Fibroblast of lung (primary cell): ENCODE measurements around the gene NT5DC4. TPM values are rescaled to one million over a fixed set of nuclear protein-coding genes. Genes with fewer than 3 reads are reported as not detected.

Experiments used
- DNase-seq, 2 donors: peaks; one replicate each; pipeline versions ENCODE4 v3.0.0 to v3.0.0-alpha.2; 2010; ENCODE audit warnings: low read depth in 2 of 2
- H2AFZ ChIP-seq: 2 replicates; pipeline ENCODE4 v1.5.1; 2012; ENCODE audit warnings: low read length, control low read depth, inconsistent platforms
- H3K27ac ChIP-seq: 2 replicates; pipeline ENCODE4 v1.5.1; 2011; ENCODE audit warnings: low read length, control low read depth; ENCODE audit not compliant: insufficient read depth
- H3K27me3 ChIP-seq: 2 replicates; pipeline ENCODE4 v1.5.1; 2011; ENCODE audit warnings: mild to moderate bottlenecking, low read length; ENCODE audit not compliant: control insufficient read depth, insufficient read depth
- H3K36me3 ChIP-seq: 2 replicates; pipeline ENCODE4 v1.5.1; 2011; ENCODE audit warnings: low read length; ENCODE audit not compliant: control insufficient read depth, insufficient read depth
- H3K4me1 ChIP-seq: 2 replicates; pipeline ENCODE4 v1.5.1; 2011; ENCODE audit warnings: low read length; ENCODE audit not compliant: control insufficient read depth, insufficient read depth; ENCODE audit errors: extremely low read depth
- H3K4me2 ChIP-seq: 2 replicates; pipeline ENCODE4 v1.5.1; 2011; ENCODE audit warnings: low read length, control low read depth; ENCODE audit not compliant: insufficient read depth; ENCODE audit errors: extremely low read depth
- H3K4me3 ChIP-seq, 4 experiments: fragments of 200-600 bp in 1 of 4; sonication (generic) in 1 of 4; replicated peaks in 1 of 4; 2 replicates each; pipeline ENCODE4 v1.5.1; 2011 to 2016; ENCODE audit warnings: low read length in 4 of 4, low read depth in 3 of 4, mild to moderate bottlenecking in 3 of 4, control low read depth in 2 of 4, inconsistent platforms in 1 of 4, mixed read lengths in 1 of 4; ENCODE audit not compliant: insufficient read depth in 1 of 4; ENCODE audit errors: control extremely low read depth in 1 of 4
- H3K79me2 ChIP-seq: 2 replicates; pipeline ENCODE4 v1.5.1; 2012; ENCODE audit warnings: mild to moderate bottlenecking, low read length, inconsistent platforms; ENCODE audit not compliant: control insufficient read depth, insufficient read depth
- H3K9ac ChIP-seq: 2 replicates; pipeline ENCODE4 v1.5.1; 2011; ENCODE audit warnings: mild to moderate bottlenecking, low read length, control low read depth; ENCODE audit not compliant: insufficient read depth
- H3K9me3 ChIP-seq: 2 replicates; pipeline ENCODE4 v1.5.1; 2012; ENCODE audit warnings: low read depth, low read length; ENCODE audit not compliant: control insufficient read depth, insufficient read depth
- H4K20me1 ChIP-seq: 2 replicates; pipeline ENCODE4 v1.5.1; 2011; ENCODE audit warnings: low read length; ENCODE audit not compliant: control insufficient read depth, insufficient read depth; ENCODE audit errors: extremely low read depth
- CTCF ChIP-seq, 2 donors: IDR thresholded peaks in 1 of 2; conservative IDR thresholded peaks in 1 of 2; 1 replicate in 1 of 2; 2 replicates in 1 of 2; pipeline ENCODE4 v1.5.1; 2011 to 2012; ENCODE audit warnings: low read length in 2 of 2, control low read depth in 1 of 2, inconsistent platforms in 1 of 2, low read depth in 1 of 2, mild to moderate bottlenecking in 1 of 2
- EZH2 ChIP-seq: IDR thresholded peaks from 2 replicates; pipeline ENCODE4 v1.5.1; 2012; ENCODE audit warnings: low read length, control low read depth, mild to moderate bottlenecking; ENCODE audit errors: missing control alignments
- polyA plus RNA-seq, 2 donors: library from polyadenylated mRNA; depleted of rRNA in 1 of 2; stranded (reverse) in 1 of 2; unstranded in 1 of 2; fragments of >200 nt; gene quantifications; 2 replicates each; pipeline ENCODE4 v1.2.1, GENCODE V29; 2011 to 2012; ENCODE audit warnings: missing spikeins in 1 of 2
- total RNA-seq: library from RNA; depleted of rRNA; stranded (reverse); fragments of >200 nt; gene quantifications from 2 replicates; pipeline ENCODE4 v1.2.1, GENCODE V29; 2014

Gene NT5DC4
- total and polyA plus RNA-seq, 2 donors (not counting 1 experiment from before 2014, with no cell fraction given) = not detected

GRCh38 chr2:112788653-112789052 is 67.8 kb downstream of the NT5DC4 start:
- no peak for DNase-seq
- Histone ChIP-seq H3K9me3 (no peaks in the 10 kb centered on the region), H3K27ac (no peak overlapping the region), H3K4me1 (no peaks in the 10 kb centered on the region), H3K4me3 (no peak overlapping the region), H3K27me3 (no peaks in the 10 kb centered on the region), H4K20me1 (no peaks in the 10 kb centered on the region), H3K79me2 (no peaks in the 10 kb centered on the region), H3K36me3 (no peaks in the 10 kb centered on the region), H3K9ac (no peak overlapping the region), H2AFZ (no peak overlapping the region), H3K4me2 (no peak overlapping the region)
- TF ChIP-seq EZH2 = no peak
- TF ChIP-seq CTCF (conservative IDR thresholded peaks at IDR 0.05 in 1 of 2, IDR thresholded peaks at IDR 0.05 in 1 of 2; ENCODE audit: low read depth in 1 of 2, low read length in 2 of 2) = no peak

Other genes with a start within 250 kb of the NT5DC4 start
- 24.7 and 28.2 TPM in 2 replicates for gene TTL, start 238.9 kb upstream of the NT5DC4 start, total RNA-seq
- 30.9 and 41.2 TPM in 2 replicates for gene TTL, start 238.9 kb upstream of the NT5DC4 start, polyA plus RNA-seq
- 13.4 and 15.5 TPM in 2 replicates for gene POLR1B, start 178.6 kb upstream of the NT5DC4 start, total RNA-seq
- 12.2 and 12.5 TPM in 2 replicates for gene POLR1B, start 178.6 kb upstream of the NT5DC4 start, polyA plus RNA-seq
- gene CHCHD5, start 136.4 kb upstream of the NT5DC4 start, total RNA-seq = 11.0 and 17.0 TPM in 2 replicates
- gene CHCHD5, start 136.4 kb upstream of the NT5DC4 start, polyA plus RNA-seq = 10.5 and 18.0 TPM in 2 replicates
- 36.7 and 61.3 TPM in 2 replicates for gene SLC20A1, start 75.1 kb upstream of the NT5DC4 start, total RNA-seq
- 77.3 and 154 TPM in 2 replicates for gene SLC20A1, start 75.1 kb upstream of the NT5DC4 start, polyA plus RNA-seq
- gene CKAP2L, start 43.6 kb downstream of the NT5DC4 start, total RNA-seq = 0.26 and 3.0 TPM in 2 replicates
- 4.4 and 14.5 TPM in 2 replicates for gene CKAP2L, start 43.6 kb downstream of the NT5DC4 start, polyA plus RNA-seq
- gene IL1A, start 63.5 kb downstream of the NT5DC4 start, total RNA-seq = 0.17 and 0.26 TPM in 2 replicates
- 0.07 and 0.09 TPM in 2 replicates for gene IL1A, start 63.5 kb downstream of the NT5DC4 start, polyA plus RNA-seq
- 0.26 TPM in 1 of 2 replicates, not detected in the other for gene IL1B, start 115.8 kb downstream of the NT5DC4 start, total RNA-seq
- gene IL1B, start 115.8 kb downstream of the NT5DC4 start, polyA plus RNA-seq = 0.23 and 0.30 TPM in 2 replicates
- gene IL37, start 190.1 kb downstream of the NT5DC4 start, total RNA-seq = not detected in 2 replicates
- not detected in 2 replicates for gene IL37, start 190.1 kb downstream of the NT5DC4 start, polyA plus RNA-seq